AG04449 (cell line): ENCODE measurements around the gene IGF1R.

Experiments
- CTCF ChIA-PET: fragments of 350-600 bp; formaldehyde crosslinking; extraction: SDS; loops from one replicate; lab custom pipeline; 2021; ENCODE audit warnings: antibody characterized with exemption; lab: Yijun Ruan, JAX
- POLR2A ChIA-PET: fragments of 400-600, 350-600 bp; formaldehyde crosslinking; extraction: SDS; loops from one replicate; lab custom pipeline; 2020; ENCODE audit warnings: antibody characterized with exemption, inconsistent platforms; lab: Yijun Ruan, JAX
- DNase-seq: peaks from one replicate; pipeline ENCODE4 v3.0.0-alpha.2; 2010; ENCODE audit warnings: low read depth, low spot score
- H3K4me3 ChIP-seq: 2 replicates; pipeline ENCODE4 v1.5.1; 2011; ENCODE audit warnings: low read depth, mild to moderate bottlenecking, control low read depth, low read length
- CTCF ChIP-seq: IDR thresholded peaks from one replicate; pipeline ENCODE4 v1.5.1; 2011; ENCODE audit warnings: mild to moderate bottlenecking, moderate library complexity, low read length, control low read depth, inconsistent platforms; ENCODE audit not compliant: insufficient read depth; ENCODE audit errors: missing control alignments

Gene IGF1R

GRCh38 chr15:98931004-98931403, 282.7 kb downstream of the IGF1R start:
- TF ChIP-seq CTCF: no peak
- no peak overlapping the region for H3K4me3 ChIP-seq
- ChIA-PET POLR2A (no interaction called here), CTCF (no interaction called here)
- DNase-seq: no peak

- no peak for TF ChIP-seq CTCF
- DNase-seq: no peak
- ChIA-PET CTCF (no interaction called here), POLR2A (interaction anchor here (0.7 kb wide), 1 partner anchor 20 kb away, joined by 3 read pairs; no protein-coding TSS in a partner anchor)
- H3K4me3 ChIP-seq: no peak overlapping the region
Observed at GRCh38 chr15:98933406-98933805, 285.1 kb downstream of the IGF1R start.

- CTCF ChIA-PET: interaction anchor here (1.0 to 1.1 kb wide), 2 partner anchors 21 to 141 kb away, joined by 3 to 4 read pairs; no protein-coding TSS in a partner anchor
- no peak for TF ChIP-seq CTCF
- no peak for DNase-seq
- POLR2A ChIA-PET: no interaction called here
- no peak overlapping the region for H3K4me3 ChIP-seq
Observed at GRCh38 chr15:98935736-98936135, 287.4 kb downstream of the IGF1R start.

- DNase-seq: no peak
- no peak for TF ChIP-seq CTCF
- POLR2A ChIA-PET: no interaction called here
- no peak overlapping the region for H3K4me3 ChIP-seq
- CTCF ChIA-PET: interaction anchor here (0.8 kb wide), 1 partner anchor 12 kb away, joined by 3 read pairs; no protein-coding TSS in a partner anchor
Observed at GRCh38 chr15:98937413-98938104, 289.2 kb downstream of the IGF1R start.

GRCh38 chr15:98938105-98938417, 289.7 kb downstream of the IGF1R start:
- POLR2A ChIA-PET: no interaction called here
- no peak for DNase-seq
- CTCF ChIA-PET: interaction anchor here (1.6 kb wide), 1 partner anchor 11 kb away, joined by 4 read pairs; no protein-coding TSS in a partner anchor
- H3K4me3 ChIP-seq: no peak overlapping the region
- no peak for TF ChIP-seq CTCF

GRCh38 chr15:98938799-98939198, 290.5 kb downstream of the IGF1R start:
- no peak for DNase-seq
- no peak overlapping the region for H3K4me3 ChIP-seq
- no peak for TF ChIP-seq CTCF
- ChIA-PET POLR2A (no interaction called here), CTCF (interaction anchor here (1.3 to 1.6 kb wide), 2 partner anchors 11 to 279 kb away, joined by 3 to 4 read pairs; no protein-coding TSS in a partner anchor)
